ENCODE measurements around the gene EPHX1. TPM values are rescaled to one million over a fixed set of nuclear protein-coding genes. Genes with fewer than 3 reads are reported as not detected.
"Not testable (repeated sequence)": the region's sequence is repeated elsewhere in the genome, so short reads cannot be mapped to it uniquely, and the experiment has no call there.

EPHX1 gene
- total RNA-seq, 1 donor from 2014 or later = 41.5 TPM

DNA sequence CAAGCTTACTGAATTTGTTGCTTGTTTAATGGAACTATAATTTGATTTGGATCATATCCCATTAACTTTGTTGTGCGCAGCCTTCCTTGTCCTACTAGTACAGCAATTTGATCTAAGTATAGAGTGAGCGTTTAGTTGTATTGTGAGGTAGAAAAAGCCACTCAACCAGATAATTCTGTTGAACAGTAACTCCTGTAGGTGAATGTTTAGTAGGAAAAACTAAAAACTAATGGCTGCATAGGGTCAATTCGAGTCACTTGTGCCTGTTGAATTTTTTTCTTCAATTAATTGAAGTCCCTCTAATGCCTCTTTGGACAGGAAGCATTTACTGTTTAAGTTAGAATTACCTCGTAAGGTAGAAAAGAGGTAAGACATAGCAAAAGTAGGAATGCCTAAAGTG lies 15.0 kb upstream of the EPHX1 start:
- H3K9me3 Mint-ChIP-seq (ENCODE audit: low read depth) = peaks cover 35% of the 10 kb centered on the region
- no peak for DNase-seq (ENCODE audit: low spot score, unreplicated experiment)
- TF ChIP-seq, protein P1, sequence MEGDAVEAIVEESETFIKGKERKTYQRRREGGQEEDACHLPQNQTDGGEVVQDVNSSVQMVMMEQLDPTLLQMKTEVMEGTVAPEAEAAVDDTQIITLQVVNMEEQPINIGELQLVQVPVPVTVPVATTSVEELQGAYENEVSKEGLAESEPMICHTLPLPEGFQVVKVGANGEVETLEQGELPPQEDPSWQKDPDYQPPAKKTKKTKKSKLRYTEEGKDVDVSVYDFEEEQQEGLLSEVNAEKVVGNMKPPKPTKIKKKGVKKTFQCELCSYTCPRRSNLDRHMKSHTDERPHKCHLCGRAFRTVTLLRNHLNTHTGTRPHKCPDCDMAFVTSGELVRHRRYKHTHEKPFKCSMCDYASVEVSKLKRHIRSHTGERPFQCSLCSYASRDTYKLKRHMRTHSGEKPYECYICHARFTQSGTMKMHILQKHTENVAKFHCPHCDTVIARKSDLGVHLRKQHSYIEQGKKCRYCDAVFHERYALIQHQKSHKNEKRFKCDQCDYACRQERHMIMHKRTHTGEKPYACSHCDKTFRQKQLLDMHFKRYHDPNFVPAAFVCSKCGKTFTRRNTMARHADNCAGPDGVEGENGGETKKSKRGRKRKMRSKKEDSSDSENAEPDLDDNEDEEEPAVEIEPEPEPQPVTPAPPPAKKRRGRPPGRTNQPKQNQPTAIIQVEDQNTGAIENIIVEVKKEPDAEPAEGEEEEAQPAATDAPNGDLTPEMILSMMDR (IDR thresholded peaks at IDR 0.05; ENCODE audit: unreplicated experiment) = no peak
- no peak overlapping the region for H3K4me3 Mint-ChIP-seq (ENCODE audit: low read depth)
- H3K36me3 Mint-ChIP-seq (ENCODE audit: insufficient read depth) = peaks cover 74% of the 10 kb centered on the region
- no peaks in the 10 kb centered on the region for H3K27me3 Mint-ChIP-seq
- no peaks in the 10 kb centered on the region for H3K4me1 Mint-ChIP-seq (ENCODE audit: low read depth)
- H3K27ac Mint-ChIP-seq = no peak overlapping the region

DNA sequence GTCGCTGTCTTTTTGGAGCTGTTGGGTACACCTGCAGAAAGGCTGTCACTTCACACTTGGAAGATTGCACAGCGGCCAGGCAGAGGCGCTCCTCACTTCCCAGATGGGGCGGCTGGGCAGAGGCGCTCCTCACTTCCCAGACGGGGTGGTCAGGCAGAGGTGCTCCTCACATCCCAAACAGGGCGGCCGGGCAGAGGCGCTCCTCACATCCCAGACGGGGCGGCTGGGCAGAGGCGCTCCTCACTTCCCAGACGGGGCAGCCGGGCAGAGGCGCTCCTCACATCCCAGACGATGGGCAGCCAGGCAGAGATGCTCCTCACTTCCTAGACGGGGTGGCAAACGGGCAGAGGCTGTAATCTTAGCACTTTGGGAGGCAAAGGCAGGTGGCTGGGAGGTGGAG lies 13.8 kb upstream of the EPHX1 start:
- Mint-ChIP-seq H3K36me3 (ENCODE audit: insufficient read depth) (peaks cover 70% of the 10 kb centered on the region), H3K9me3 (ENCODE audit: low read depth) (peaks cover 40% of the 10 kb centered on the region)
- H3K27me3 Mint-ChIP-seq; DNase-seq (ENCODE audit: low spot score, unreplicated experiment); H3K27ac Mint-ChIP-seq; H3K4me1 Mint-ChIP-seq (ENCODE audit: low read depth); H3K4me3 Mint-ChIP-seq (ENCODE audit: low read depth): not testable (repeated sequence)

DNA sequence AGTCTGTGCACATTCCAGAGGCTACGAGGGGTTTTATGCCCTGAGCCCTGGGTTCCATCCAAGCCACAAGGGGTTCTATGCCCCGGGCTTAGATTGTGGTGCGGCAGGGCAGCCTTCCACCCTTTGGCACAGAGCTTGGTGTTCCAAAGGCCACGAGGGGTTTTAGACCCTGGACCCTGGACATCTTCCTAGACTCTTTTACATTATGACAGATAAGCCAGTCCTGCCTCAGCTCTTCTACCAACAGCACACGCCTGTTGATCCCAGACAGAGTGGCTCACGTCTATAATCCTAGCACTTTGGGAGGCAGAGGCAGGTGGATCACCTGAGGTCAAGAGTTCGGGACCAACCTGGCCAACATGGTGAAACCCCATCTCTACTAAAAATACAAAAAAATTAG lies 8.8 kb upstream of the EPHX1 start:
- H3K4me3 Mint-ChIP-seq (ENCODE audit: low read depth); H3K4me1 Mint-ChIP-seq (ENCODE audit: low read depth); H3K27ac Mint-ChIP-seq; H3K27me3 Mint-ChIP-seq; DNase-seq (ENCODE audit: low spot score, unreplicated experiment): not testable (repeated sequence)
- Mint-ChIP-seq H3K9me3 (ENCODE audit: low read depth) (peaks cover 13% of the 10 kb centered on the region), H3K36me3 (ENCODE audit: insufficient read depth) (peaks cover 25% of the 10 kb centered on the region)

DNA sequence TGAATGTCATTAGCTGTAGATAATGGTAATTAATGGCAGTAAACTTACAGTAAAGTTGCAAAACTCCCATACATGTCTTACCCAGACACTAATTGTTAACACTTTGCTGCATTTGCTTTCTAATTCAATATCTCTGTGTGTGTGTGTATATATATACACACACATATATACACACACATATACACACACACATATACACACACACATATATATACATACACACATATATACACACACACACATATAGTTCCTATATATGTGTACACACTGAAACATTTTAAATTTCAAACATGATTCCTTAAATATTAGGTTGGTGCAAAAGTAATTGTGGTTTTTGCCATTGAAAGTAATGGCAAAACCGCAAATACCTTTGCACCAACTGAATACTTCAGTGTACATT lies 3.7 kb upstream of the EPHX1 start:
- no peak overlapping the region for H3K27ac Mint-ChIP-seq
- H3K4me3 Mint-ChIP-seq (ENCODE audit: low read depth) = no peak overlapping the region
- peaks cover 12% of the 10 kb centered on the region for H3K4me1 Mint-ChIP-seq (ENCODE audit: low read depth)
- DNase-seq (ENCODE audit: low spot score, unreplicated experiment) = no peak
- peaks cover 1% of the 10 kb centered on the region for H3K36me3 Mint-ChIP-seq (ENCODE audit: insufficient read depth)
- peaks cover 9% of the 10 kb centered on the region for H3K27me3 Mint-ChIP-seq
- TF ChIP-seq, protein P1 (IDR thresholded peaks at IDR 0.05; ENCODE audit: unreplicated experiment) = no peak
- H3K9me3 Mint-ChIP-seq (ENCODE audit: low read depth) = no peaks in the 10 kb centered on the region

DNA sequence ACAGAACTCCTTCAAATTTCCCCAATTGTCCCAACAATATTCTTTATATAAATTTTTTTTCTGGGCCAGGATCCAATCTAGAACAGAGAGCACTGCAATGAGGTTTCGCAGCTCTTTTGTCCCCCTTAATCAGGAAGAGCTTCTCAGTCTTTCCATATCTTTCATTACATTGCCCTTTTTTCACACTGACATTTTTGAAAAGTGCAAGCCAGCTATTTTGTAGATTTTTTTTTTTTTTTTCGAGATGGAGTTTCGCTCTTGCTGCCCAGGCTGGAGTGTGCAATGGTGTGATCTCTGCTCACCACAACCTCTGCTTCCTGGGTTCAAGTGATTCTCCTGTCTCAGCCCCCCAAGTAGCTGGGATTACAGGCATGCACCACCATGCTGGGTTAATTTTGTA lies 3.2 kb upstream of the EPHX1 start:
- not testable (repeated sequence) for H3K27ac Mint-ChIP-seq; DNase-seq (ENCODE audit: low spot score, unreplicated experiment); H3K9me3 Mint-ChIP-seq (ENCODE audit: low read depth); H3K27me3 Mint-ChIP-seq; H3K36me3 Mint-ChIP-seq (ENCODE audit: insufficient read depth); H3K4me3 Mint-ChIP-seq (ENCODE audit: low read depth)
- H3K4me1 Mint-ChIP-seq (ENCODE audit: low read depth) = peaks cover 16% of the 10 kb centered on the region

DNA sequence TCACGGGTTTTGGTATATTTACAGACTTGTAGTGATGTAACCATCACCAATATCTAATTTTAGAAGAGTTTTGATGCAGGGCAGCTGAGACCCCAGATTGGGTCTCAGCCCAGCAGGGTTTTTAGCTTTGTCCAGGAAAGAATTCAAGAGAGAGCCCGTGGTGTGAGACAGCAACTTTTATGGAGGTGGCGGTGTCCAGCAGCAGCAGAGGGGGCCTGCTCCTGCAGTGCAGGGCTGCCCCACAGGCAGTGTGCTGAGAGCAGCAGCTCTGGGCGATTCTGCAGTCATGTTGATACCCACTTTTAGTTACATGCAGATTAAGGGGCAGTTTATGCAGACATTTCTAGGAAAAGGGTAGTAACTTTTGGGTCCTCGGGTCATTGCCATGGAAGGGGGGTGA lies 1.8 kb upstream of the EPHX1 start:
- TF ChIP-seq, protein P1 (IDR thresholded peaks at IDR 0.05; ENCODE audit: unreplicated experiment) = no peak
- no peak overlapping the region for H3K4me3 Mint-ChIP-seq (ENCODE audit: low read depth)
- H3K27ac Mint-ChIP-seq = no peak overlapping the region
- peaks cover 9% of the 10 kb centered on the region for H3K27me3 Mint-ChIP-seq
- no peak for DNase-seq (ENCODE audit: low spot score, unreplicated experiment)
- no peaks in the 10 kb centered on the region for H3K9me3 Mint-ChIP-seq (ENCODE audit: low read depth)
- H3K4me1 Mint-ChIP-seq (ENCODE audit: low read depth) = peaks cover 23% of the 10 kb centered on the region
- peaks cover 1% of the 10 kb centered on the region for H3K36me3 Mint-ChIP-seq (ENCODE audit: insufficient read depth)

DNA sequence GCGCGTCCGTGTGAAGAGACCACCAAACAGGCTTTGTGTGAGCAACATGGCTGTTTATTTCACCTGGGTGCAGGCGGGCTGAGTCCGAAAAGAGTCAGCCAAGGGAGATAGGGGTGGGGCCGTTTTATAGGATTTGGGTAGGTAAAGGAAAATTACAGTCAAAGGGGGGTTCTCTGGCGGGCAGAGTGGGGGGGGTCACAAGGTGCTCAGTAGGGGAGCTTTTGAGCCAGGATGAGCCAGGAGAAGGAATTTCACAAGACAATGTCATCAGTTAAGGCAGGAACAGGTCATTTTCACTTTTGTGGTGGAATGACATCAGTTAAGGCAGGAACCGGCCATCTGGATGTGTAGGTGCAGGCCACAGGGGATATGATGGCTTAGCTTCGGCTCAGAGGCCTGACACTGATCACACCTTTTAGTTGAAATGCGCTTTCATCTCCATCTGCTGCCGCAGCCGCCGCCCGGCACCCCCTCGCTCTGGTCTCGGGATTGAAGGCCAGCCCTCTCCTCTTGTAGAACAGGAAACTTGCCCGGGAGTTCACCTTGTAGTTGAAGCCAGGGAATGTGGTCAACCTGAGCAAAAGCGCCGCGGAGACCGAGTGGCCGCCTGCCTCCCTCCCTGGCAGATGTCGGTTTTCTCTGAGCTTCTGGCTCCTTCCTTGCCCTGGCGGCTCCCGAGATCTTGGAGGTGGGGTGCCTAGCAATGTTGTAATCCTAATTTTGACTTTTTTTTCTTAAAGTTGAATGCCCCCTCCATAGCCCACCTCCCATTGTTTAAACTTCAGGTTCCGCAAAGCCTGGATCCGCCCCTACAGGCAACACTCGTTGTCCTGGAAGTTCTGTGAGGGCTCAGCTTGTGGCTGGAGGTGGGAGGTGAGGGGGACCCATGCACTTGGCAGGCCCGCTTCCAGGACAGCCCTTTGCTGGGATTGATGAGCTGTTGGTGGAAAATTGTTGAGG lies 935 bp downstream of the EPHX1 start:
- H3K27me3 Mint-ChIP-seq; DNase-seq (ENCODE audit: low spot score, unreplicated experiment); H3K9me3 Mint-ChIP-seq (ENCODE audit: low read depth); H3K36me3 Mint-ChIP-seq (ENCODE audit: insufficient read depth): not testable (repeated sequence)
- Mint-ChIP-seq H3K4me3 (ENCODE audit: low read depth) (peak overlapping the region; percentile 87), H3K4me1 (ENCODE audit: low read depth) (peaks cover 33% of the 10 kb centered on the region), H3K27ac (peak overlapping the region; percentile 94)

Data from progenitor cell of endocrine pancreas (in vitro differentiated cells).